H1 (cell line): ENCODE measurements around the gene DDX60. TPM values are rescaled to one million over a fixed set of nuclear protein-coding genes. Genes with fewer than 3 reads are reported as not detected.

Source experiments
- CTCF ChIA-PET: fragments of 300-600 bp; sonication (Branson Sonifier 250); formaldehyde crosslinking; loops from one replicate; lab custom pipeline; 2021; ENCODE audit not compliant: partially characterized antibody; lab: Charles Lee
- POLR2A ChIA-PET: fragments of 300-600 bp; sonication (Branson Sonifier 250); formaldehyde crosslinking; loops from one replicate; lab custom pipeline; 2021; ENCODE audit warnings: inconsistent platforms; ENCODE audit not compliant: partially characterized antibody; lab: Charles Lee
- DNase-seq, 2 experiments: peaks; one replicate each; pipeline versions ENCODE4 v3.0.0 to v3.0.0-alpha.2; 2010 to 2022; ENCODE audit warnings: low spot score in 2 of 2, low read depth in 1 of 2, mixed read lengths in 1 of 2
- FAIRE-seq: peaks from 2 replicates; lab custom pipeline; 2011; peaks lifted over from hg19 to GRCh38; lab: Jason Lieb, UNC
- H2AFZ ChIP-seq: 2 replicates; pipeline ENCODE4 v1.8.1; 2012; ENCODE audit warnings: low read length, inconsistent platforms
- H2AK5ac ChIP-seq: 2 replicates; pipeline ENCODE4 v1.6.1; 2013; ENCODE audit warnings: low read depth, low read length
- H2BK120ac ChIP-seq: replicated peaks from 2 replicates; pipeline ENCODE3; 2013; ENCODE audit warnings: low read depth, low read length, inconsistent platforms
- H2BK12ac ChIP-seq: 2 replicates; pipeline ENCODE4 v1.6.1; 2013; ENCODE audit warnings: low read depth, low read length
- H2BK15ac ChIP-seq: 2 replicates; pipeline ENCODE4 v1.6.1; 2013; ENCODE audit warnings: low read length
- H2BK20ac ChIP-seq: 2 replicates; pipeline ENCODE4 v1.6.1; 2013; ENCODE audit warnings: low read length
- H2BK5ac ChIP-seq: 2 replicates; pipeline ENCODE4 v1.6.1; 2013; ENCODE audit warnings: low read depth, low read length
- H3K14ac ChIP-seq: 2 replicates; pipeline ENCODE4 v1.6.1; 2013; ENCODE audit warnings: inconsistent platforms; ENCODE audit not compliant: insufficient read length
- H3K18ac ChIP-seq: 2 replicates; pipeline ENCODE4 v1.6.1; 2013; ENCODE audit warnings: low read length; ENCODE audit errors: extremely low read depth
- H3K23ac ChIP-seq: 2 replicates; pipeline ENCODE4 v1.6.1; 2013; ENCODE audit warnings: inconsistent platforms; ENCODE audit not compliant: insufficient read length
- H3K23me2 ChIP-seq: 2 replicates; pipeline ENCODE4 v1.6.1; 2013; ENCODE audit warnings: low read depth, low read length
- H3K27ac ChIP-seq: 2 replicates; pipeline ENCODE4 v1.6.1; 2011; ENCODE audit warnings: low read depth, low read length, inconsistent platforms
- H3K27me3 ChIP-seq, 4 experiments: replicated peaks in 1 of 4; 1 replicate in 1 of 4; 2 replicates in 3 of 4; pipeline versions ENCODE4 v1.6.1 to v1.8.1; 2011 to 2013; ENCODE audit warnings: low read length in 3 of 4, mild to moderate bottlenecking in 3 of 4, inconsistent platforms in 2 of 4, mixed read lengths in 2 of 4, moderate library complexity in 1 of 4; ENCODE audit not compliant: control insufficient read depth in 3 of 4, insufficient read depth in 3 of 4; ENCODE audit errors: extremely low read depth in 1 of 4
- H3K36me3 ChIP-seq, 4 experiments: 2 replicates each; pipeline versions ENCODE4 v1.6.1 to v1.8.1; 2011 to 2013; ENCODE audit warnings: mild to moderate bottlenecking in 4 of 4, low read length in 3 of 4, moderate library complexity in 2 of 4, control low read depth in 1 of 4, inconsistent platforms in 1 of 4; ENCODE audit not compliant: insufficient read depth in 4 of 4, control insufficient read depth in 2 of 4
- H3K4ac ChIP-seq: replicated peaks from 2 replicates; pipeline ENCODE3; 2013; ENCODE audit warnings: low read length, low read depth, mixed read lengths, inconsistent platforms; ENCODE audit not compliant: insufficient read length
- H3K4me1 ChIP-seq, 4 experiments: replicated peaks in 1 of 4; 1 replicate in 1 of 4; 2 replicates in 3 of 4; pipeline versions ENCODE4 v1.6.1 to v1.8.1; 2011 to 2013; ENCODE audit warnings: low read length in 3 of 4, inconsistent platforms in 2 of 4, mixed read lengths in 1 of 4; ENCODE audit not compliant: insufficient read depth in 4 of 4, control insufficient read depth in 3 of 4
- H3K4me2 ChIP-seq, 2 experiments: 2 replicates each; pipeline versions ENCODE4 v1.6.1 to v1.8.1; 2011 to 2013; ENCODE audit warnings: low read depth in 2 of 2, low read length in 2 of 2, control low read depth in 1 of 2, inconsistent platforms in 1 of 2, mild to moderate bottlenecking in 1 of 2; ENCODE audit not compliant: insufficient read depth in 1 of 2
- H3K4me3 ChIP-seq, 4 experiments: fragments of 200-600, 300-600 bp in 1 of 4; sonication (generic), shearing (Covaris generic), sonication (Bioruptor Twin) in 1 of 4; 2 replicates each; pipeline versions ENCODE4 v1.5.1 to v1.8.1; 2011 to 2016; ENCODE audit warnings: low read length in 4 of 4, low read depth in 3 of 4, control low read depth in 2 of 4, inconsistent platforms in 2 of 4, mild to moderate bottlenecking in 2 of 4, mixed read lengths in 1 of 4, moderate library complexity in 1 of 4; ENCODE audit not compliant: insufficient read depth in 2 of 4; ENCODE audit errors: extremely low read depth in 1 of 4
- H3K56ac ChIP-seq: replicated peaks from 2 replicates; pipeline ENCODE3; 2013; ENCODE audit warnings: low read depth, mild to moderate bottlenecking, mixed read lengths, low read length, inconsistent platforms; ENCODE audit not compliant: insufficient read length
- H3K79me1 ChIP-seq: 2 replicates; pipeline ENCODE4 v1.6.1; 2013; ENCODE audit warnings: low read depth, low read length, control low read depth
- H3K79me2 ChIP-seq, 2 experiments: 2 replicates each; pipeline versions ENCODE4 v1.6.1 to v1.8.1; 2012 to 2013; ENCODE audit warnings: low read length in 2 of 2, mild to moderate bottlenecking in 2 of 2, inconsistent platforms in 1 of 2; ENCODE audit not compliant: insufficient read depth in 2 of 2, control insufficient read depth in 1 of 2
- H3K9ac ChIP-seq, 4 experiments: replicated peaks in 1 of 4; 1 replicate in 1 of 4; 2 replicates in 3 of 4; pipeline versions ENCODE4 v1.6.1 to v1.8.1; 2011 to 2013; ENCODE audit warnings: low read depth in 3 of 4, low read length in 3 of 4, control low read depth in 2 of 4, mild to moderate bottlenecking in 2 of 4, moderate library complexity in 2 of 4, inconsistent platforms in 1 of 4; ENCODE audit errors: extremely low read depth in 1 of 4
- H3K9me3 ChIP-seq, 2 experiments: 2 replicates each; pipeline versions ENCODE4 v1.6.1 to v1.8.1; 2012 to 2013; ENCODE audit warnings: mild to moderate bottlenecking in 2 of 2, moderate library complexity in 2 of 2, control low read depth in 1 of 2, inconsistent platforms in 1 of 2, low read depth in 1 of 2, low read length in 1 of 2, mixed read lengths in 1 of 2; ENCODE audit not compliant: insufficient read depth in 2 of 2
- H4K20me1 ChIP-seq, 2 experiments: replicated peaks in 1 of 2; 2 replicates each; pipeline versions ENCODE3 to v1.8.1; 2011 to 2013; ENCODE audit warnings: inconsistent platforms in 2 of 2, low read length in 2 of 2, mild to moderate bottlenecking in 1 of 2; ENCODE audit not compliant: insufficient read depth in 2 of 2, control insufficient read depth in 1 of 2
- H4K5ac ChIP-seq: 2 replicates; pipeline ENCODE4 v1.6.1; 2013; ENCODE audit warnings: low read length, low read depth, mixed read lengths, inconsistent platforms; ENCODE audit not compliant: insufficient read length
- H4K8ac ChIP-seq: 2 replicates; pipeline ENCODE4 v1.8.0; 2013; ENCODE audit warnings: mild to moderate bottlenecking, moderate library complexity, low read length, inconsistent platforms; ENCODE audit not compliant: insufficient read depth; ENCODE audit errors: extremely low read depth
- H4K91ac ChIP-seq: replicated peaks from 2 replicates; pipeline ENCODE3; 2013; ENCODE audit warnings: low read length, mixed read lengths, inconsistent platforms; ENCODE audit not compliant: insufficient read length
- CHD2 ChIP-seq: IDR thresholded peaks from 2 replicates; pipeline ENCODE4 v1.6.1; 2012; ENCODE audit warnings: low read length, improper control_type of control experiment
- CTBP2 ChIP-seq: IDR thresholded peaks from 2 replicates; pipeline ENCODE4 v1.7.0; 2011; ENCODE audit warnings: borderline replicate concordance, mild to moderate bottlenecking, moderate library complexity, mixed read lengths, low read length; ENCODE audit not compliant: insufficient read depth, insufficient read length
- GABPA ChIP-seq: IDR thresholded peaks from 2 replicates; pipeline ENCODE4 v1.6.1; 2011; ENCODE audit warnings: mild to moderate bottlenecking, low read length, moderate library complexity, borderline replicate concordance; ENCODE audit not compliant: insufficient read depth
- KDM1A ChIP-seq: fragments of 200-600, 300-600 bp; sonication (generic); IDR thresholded peaks from 2 replicates; pipeline ENCODE4 v1.7.1; 2016; ENCODE audit warnings: mild to moderate bottlenecking, low read length, borderline replicate concordance
- KDM4A ChIP-seq: IDR thresholded peaks from one replicate; pipeline ENCODE4 v1.7.1; 2012; ENCODE audit warnings: low read depth, mild to moderate bottlenecking, moderate library complexity, low read length, inconsistent platforms; ENCODE audit not compliant: severe bottlenecking
- KDM5A ChIP-seq: fragments of 200-600 bp; IDR thresholded peaks from 2 replicates; pipeline ENCODE4 v1.7.1; 2012; ENCODE audit warnings: mild to moderate bottlenecking, low read length, inconsistent platforms, mixed read lengths
- NANOG ChIP-seq: IDR thresholded peaks from 2 replicates; pipeline ENCODE4 v1.6.1; 2011; ENCODE audit warnings: low read length, low read depth, mild to moderate bottlenecking, inconsistent platforms; ENCODE audit not compliant: insufficient read depth, poor library complexity, severe bottlenecking
- POLR2A ChIP-seq, 2 experiments: IDR thresholded peaks; 1 replicate in 1 of 2; 2 replicates in 1 of 2; pipeline ENCODE4 v1.6.1; 2011; ENCODE audit warnings: low read depth in 2 of 2, low read length in 2 of 2, mild to moderate bottlenecking in 2 of 2; ENCODE audit errors: control extremely low read depth in 1 of 2
- POLR2AphosphoS5 ChIP-seq: IDR thresholded peaks from 2 replicates; pipeline ENCODE4 v1.6.1; 2011; ENCODE audit warnings: low read depth, low read length
- POU5F1 ChIP-seq: IDR thresholded peaks from 2 replicates; pipeline ENCODE4 v1.6.1; 2011; ENCODE audit warnings: low read depth, mild to moderate bottlenecking, low read length, moderate library complexity
- SIRT6 ChIP-seq: IDR thresholded peaks from one replicate; pipeline ENCODE4 v1.7.1; 2012; ENCODE audit warnings: low read length, inconsistent platforms
- SP1 ChIP-seq: IDR thresholded peaks from 2 replicates; pipeline ENCODE4 v1.6.1; 2011; ENCODE audit warnings: low read depth, low read length
- TAF1 ChIP-seq: IDR thresholded peaks from 2 replicates; pipeline ENCODE4 v1.6.1; 2011; ENCODE audit warnings: mild to moderate bottlenecking, low read depth, low read length
- WGBS, 2 experiments: shearing (Covaris generic) in 1 of 2; methylation state at CpG; one replicate each; pipeline versions ENCODE4 v1.1.6 to v1.1.7; 2013 to 2015; ENCODE audit warnings: low lambda C conversion rate in 2 of 2, mixed read lengths in 2 of 2, inconsistent platforms in 1 of 2, low coverage in 1 of 2, missing lambda C conversion rate in 1 of 2; ENCODE audit not compliant: insufficient replicate concordance in 2 of 2, insufficient coverage in 1 of 2, insufficient read length in 1 of 2; ENCODE audit errors: extremely low coverage in 1 of 2, missing lambda C conversion rate in 1 of 2; 5-methylcytosine and 5-hydroxymethylcytosine counted together
- polyA plus RNA-seq, 7 experiments: library from polyadenylated mRNA; depleted of rRNA in 3 of 7; stranded (reverse) in 5 of 7; unstranded in 2 of 7; fragments of >200 nt in 5 of 7; fragments of 200-250 nt in 2 of 7; gene quantifications; 1 replicate in 5 of 7; 2 replicates in 1 of 7; 4 replicates in 1 of 7; pipeline versions ENCODE4 v1.2.1 to v1.2.3, GENCODE V29; 2011 to 2013; ENCODE audit warnings: missing spikeins in 2 of 7, mixed read lengths in 2 of 7
- total RNA-seq: library from RNA; stranded (reverse); fragmentation: NEBNext Ultra II Directional; extraction: Animal tissue kit (Norgen Biotek cat#: 25700); gene quantifications from 2 replicates; pipeline ENCODE4 v1.2.1, GENCODE V29; 2021
- TF ChIP-seq, protein P1 (sequence below): IDR thresholded peaks from 2 replicates; pipeline ENCODE4 v1.6.1; 2012; ENCODE audit warnings: low read length, inconsistent platforms

DDX60 gene
- total and polyA plus RNA-seq, 2 of the 8 experiments (the other 6 are each of a cell fraction or from before 2014, with no cell fraction given) = 1.00 to 1.6 TPM

GRCh38 chr4:168259096-168259495, 59.5 kb downstream of the DDX60 start:
- Histone ChIP-seq H3K9ac (no peak overlapping the region), H3K27ac (no peak overlapping the region), H2AK5ac (no peak overlapping the region), H3K4me3 (no peak overlapping the region), H3K23ac (no peak overlapping the region), H3K4ac (no peak overlapping the region), H3K79me2 (no peaks in the 10 kb centered on the region), H3K4me2 (no peak overlapping the region), H3K56ac (no peak overlapping the region), H3K9me3 (no peaks in the 10 kb centered on the region), H2BK5ac (no peak overlapping the region), H3K23me2 (no peaks in the 10 kb centered on the region), H2BK20ac (no peak overlapping the region), H3K14ac (no peak overlapping the region), H4K91ac (no peak overlapping the region), H3K27me3 (no peaks in the 10 kb centered on the region), H3K79me1 (no peaks in the 10 kb centered on the region), H2AFZ (no peak overlapping the region), H4K5ac (no peak overlapping the region), H3K18ac (no peak overlapping the region), H2BK12ac (no peak overlapping the region), H2BK120ac (no peak overlapping the region), H4K20me1 (no peaks in the 10 kb centered on the region), H2BK15ac (no peak overlapping the region), H4K8ac (no peak overlapping the region), H3K36me3 (no peaks in the 10 kb centered on the region), H3K4me1 (no peaks in the 10 kb centered on the region)
- DNase-seq = no peak
- FAIRE-seq = no peak
- WGBS, 2 experiments = 93% methylated on average over 1 of the region's 1 CpG; no CpG with 5 or more reads in 1 of the 2 experiments
- CTCF ChIA-PET = no interaction called here
- POLR2A ChIA-PET = no interaction called here
- no peak for TF ChIP-seq KDM1A
- no peak for TF ChIP-seq TAF1
- TF ChIP-seq NANOG = no peak
- no peak for TF ChIP-seq KDM4A
- TF ChIP-seq SP1 = no peak
- TF ChIP-seq CTBP2 = no peak
- TF ChIP-seq, protein P1, sequence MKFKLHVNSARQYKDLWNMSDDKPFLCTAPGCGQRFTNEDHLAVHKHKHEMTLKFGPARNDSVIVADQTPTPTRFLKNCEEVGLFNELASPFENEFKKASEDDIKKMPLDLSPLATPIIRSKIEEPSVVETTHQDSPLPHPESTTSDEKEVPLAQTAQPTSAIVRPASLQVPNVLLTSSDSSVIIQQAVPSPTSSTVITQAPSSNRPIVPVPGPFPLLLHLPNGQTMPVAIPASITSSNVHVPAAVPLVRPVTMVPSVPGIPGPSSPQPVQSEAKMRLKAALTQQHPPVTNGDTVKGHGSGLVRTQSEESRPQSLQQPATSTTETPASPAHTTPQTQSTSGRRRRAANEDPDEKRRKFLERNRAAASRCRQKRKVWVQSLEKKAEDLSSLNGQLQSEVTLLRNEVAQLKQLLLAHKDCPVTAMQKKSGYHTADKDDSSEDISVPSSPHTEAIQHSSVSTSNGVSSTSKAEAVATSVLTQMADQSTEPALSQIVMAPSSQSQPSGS = no peak
- no peak for TF ChIP-seq POLR2A (IDR thresholded peaks at IDR 0.05; ENCODE audit: control extremely low read depth in 1 of 2, low read depth in 2 of 2, low read length in 2 of 2)
- no peak for TF ChIP-seq POLR2AphosphoS5
- no peak for TF ChIP-seq POU5F1
- TF ChIP-seq KDM5A = no peak
- TF ChIP-seq SIRT6 = no peak
- TF ChIP-seq GABPA = no peak
- TF ChIP-seq CHD2 = no peak
